ENCODE data around the gene CEP250.

The CEP250 gene

DNA sequence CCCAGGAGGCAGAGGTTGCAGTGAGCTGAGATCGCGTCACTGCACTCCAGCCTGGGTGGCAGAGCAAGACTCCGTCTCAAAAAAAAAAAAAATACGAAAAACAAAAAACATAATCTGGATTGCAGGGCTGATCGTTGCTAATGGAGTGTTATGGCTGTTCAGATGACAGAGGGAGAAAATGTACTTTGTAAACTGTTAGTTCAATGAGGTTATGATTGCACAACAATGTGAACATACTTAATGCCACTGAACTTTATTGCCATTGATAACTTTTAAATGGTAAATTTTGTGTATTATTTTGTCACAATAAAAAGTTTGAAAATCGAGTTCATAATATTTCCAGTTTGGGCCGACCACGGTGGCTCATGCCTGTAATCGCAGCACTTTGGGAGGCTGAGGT, 63.6 kb downstream of the CEP250 start:
- H3K23ac ChIP-seq (ENCODE audit: low read length in 2 of 2): no peak overlapping the region
- 97% methylated on average over 9 of the region's 9 CpGs for WGBS
- no peak overlapping the region for H3K27ac ChIP-seq (ENCODE audit: low read length, poor library complexity, severe bottlenecking)
- H3K9ac ChIP-seq (ENCODE audit: low read length): no peak overlapping the region
- no peak overlapping the region for H2BK120ac ChIP-seq (ENCODE audit: low read depth, low read length)
- H3K4me3 ChIP-seq (ENCODE audit: insufficient read depth in 1 of 2, low read depth in 1 of 2, low read length in 2 of 2): no peak overlapping the region
- H3K9me3 ChIP-seq (ENCODE audit: control insufficient read depth, low read length): no peaks in the 10 kb centered on the region
- H3K18ac ChIP-seq (ENCODE audit: low read depth in 1 of 2, low read length in 2 of 2): no peak overlapping the region
- H3K36me3 ChIP-seq (ENCODE audit: control insufficient read depth in 1 of 2, insufficient read depth in 2 of 2, low read depth in 1 of 2, low read length in 2 of 2): peaks cover 15 to 17% of the 10 kb centered on the region in 2 experiments
- DNase-seq: no peak
- no peak overlapping the region for H3K4ac ChIP-seq (ENCODE audit: low read depth in 1 of 2, low read length in 2 of 2)
- H2BK5ac ChIP-seq (ENCODE audit: low read depth, low read length, poor library complexity, severe bottlenecking): no peak overlapping the region
- H4K8ac ChIP-seq (ENCODE audit: low read length): no peak overlapping the region
- no peak overlapping the region for H4K91ac ChIP-seq (ENCODE audit: low read length)
- no peak overlapping the region for H2AFZ ChIP-seq (ENCODE audit: low read depth, low read length)
- no peak overlapping the region for H3K14ac ChIP-seq (ENCODE audit: low read length in 2 of 2)
- no peak overlapping the region for H2AK5ac ChIP-seq (ENCODE audit: low read length, severe bottlenecking)
- H3K79me1 ChIP-seq (replicated peaks; ENCODE audit: low read length, poor library complexity, severe bottlenecking): peaks cover 4% of the 10 kb centered on the region
- peaks cover 14% of the 10 kb centered on the region for H3K4me1 ChIP-seq (ENCODE audit: control insufficient read depth, insufficient read depth, low read depth, low read length)
- H3K4me2 ChIP-seq (ENCODE audit: low read length, poor library complexity, severe bottlenecking): no peak overlapping the region
- no peaks in the 10 kb centered on the region for H3K27me3 ChIP-seq (ENCODE audit: control insufficient read depth in 1 of 2, insufficient read depth in 1 of 2, low read length in 2 of 2)
- H2BK15ac ChIP-seq (ENCODE audit: low read depth, poor library complexity, severe bottlenecking): no peak overlapping the region
- H2BK12ac ChIP-seq (ENCODE audit: low read length in 2 of 2): no peak overlapping the region

DNA sequence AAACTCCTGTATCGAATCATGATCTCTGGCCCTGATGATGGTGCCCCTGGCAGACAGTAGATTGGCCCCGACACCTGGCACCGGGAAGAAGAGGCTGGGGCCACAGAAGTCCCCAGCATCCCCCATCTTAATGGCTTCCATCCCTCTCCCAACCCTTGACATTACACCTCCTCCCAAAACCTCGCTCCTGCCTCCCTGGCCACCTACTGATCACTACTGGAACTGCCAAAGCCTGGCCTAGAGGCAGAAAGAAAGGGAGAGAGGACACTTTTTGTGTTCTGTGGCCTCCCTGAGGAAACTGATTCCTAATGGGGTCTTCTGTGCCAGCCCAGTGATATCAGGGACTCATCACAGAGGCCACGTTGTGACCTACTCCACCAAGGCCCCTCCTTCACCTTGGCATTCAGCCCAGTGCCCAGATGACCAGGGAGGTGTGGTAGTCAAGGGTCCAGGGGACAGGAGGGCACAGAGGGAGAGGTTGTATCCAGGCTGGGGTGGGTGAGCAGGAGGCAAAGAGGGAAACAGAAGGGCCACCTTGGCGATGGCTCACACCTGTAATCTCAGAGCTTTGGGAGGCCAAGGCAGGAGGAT, 68.0 kb downstream of the CEP250 start:
- no peak overlapping the region for H2BK120ac ChIP-seq (ENCODE audit: low read depth, low read length)
- no peaks in the 10 kb centered on the region for H3K9me3 ChIP-seq (ENCODE audit: control insufficient read depth, low read length)
- H3K9ac ChIP-seq (ENCODE audit: low read length): no peak overlapping the region
- 90% methylated on average over 5 of the region's 6 CpGs for WGBS
- no peak overlapping the region for H3K4ac ChIP-seq (ENCODE audit: low read depth in 1 of 2, low read length in 2 of 2)
- no peak overlapping the region for H2BK12ac ChIP-seq (ENCODE audit: low read length in 2 of 2)
- no peak overlapping the region for H4K91ac ChIP-seq (ENCODE audit: low read length)
- no peak overlapping the region for H3K23ac ChIP-seq (ENCODE audit: low read length in 2 of 2)
- H2AFZ ChIP-seq (ENCODE audit: low read depth, low read length): no peak overlapping the region
- no peak for DNase-seq
- H3K4me2 ChIP-seq (ENCODE audit: low read length, poor library complexity, severe bottlenecking): no peak overlapping the region
- peaks cover 0 to 2% of the 10 kb centered on the region in 2 experiments for H3K27me3 ChIP-seq (ENCODE audit: control insufficient read depth in 1 of 2, insufficient read depth in 1 of 2, low read length in 2 of 2)
- H3K4me3 ChIP-seq (ENCODE audit: insufficient read depth in 1 of 2, low read depth in 1 of 2, low read length in 2 of 2): no peak overlapping the region
- no peak overlapping the region for H3K18ac ChIP-seq (ENCODE audit: low read depth in 1 of 2, low read length in 2 of 2)
- H3K79me1 ChIP-seq (replicated peaks; ENCODE audit: low read length, poor library complexity, severe bottlenecking): no peaks in the 10 kb centered on the region
- no peak overlapping the region for H2BK15ac ChIP-seq (ENCODE audit: low read depth, poor library complexity, severe bottlenecking)
- no peaks in the 10 kb centered on the region for H3K36me3 ChIP-seq (ENCODE audit: control insufficient read depth in 1 of 2, insufficient read depth in 2 of 2, low read depth in 1 of 2, low read length in 2 of 2)
- H3K4me1 ChIP-seq (ENCODE audit: control insufficient read depth, insufficient read depth, low read depth, low read length): peaks cover 1% of the 10 kb centered on the region
- H2BK5ac ChIP-seq (ENCODE audit: low read depth, low read length, poor library complexity, severe bottlenecking): no peak overlapping the region
- H3K14ac ChIP-seq (ENCODE audit: low read length in 2 of 2): no peak overlapping the region
- no peak overlapping the region for H3K27ac ChIP-seq (ENCODE audit: low read length, poor library complexity, severe bottlenecking)
- no peak overlapping the region for H4K8ac ChIP-seq (ENCODE audit: low read length)
- no peak overlapping the region for H2AK5ac ChIP-seq (ENCODE audit: low read length, severe bottlenecking)

DNA sequence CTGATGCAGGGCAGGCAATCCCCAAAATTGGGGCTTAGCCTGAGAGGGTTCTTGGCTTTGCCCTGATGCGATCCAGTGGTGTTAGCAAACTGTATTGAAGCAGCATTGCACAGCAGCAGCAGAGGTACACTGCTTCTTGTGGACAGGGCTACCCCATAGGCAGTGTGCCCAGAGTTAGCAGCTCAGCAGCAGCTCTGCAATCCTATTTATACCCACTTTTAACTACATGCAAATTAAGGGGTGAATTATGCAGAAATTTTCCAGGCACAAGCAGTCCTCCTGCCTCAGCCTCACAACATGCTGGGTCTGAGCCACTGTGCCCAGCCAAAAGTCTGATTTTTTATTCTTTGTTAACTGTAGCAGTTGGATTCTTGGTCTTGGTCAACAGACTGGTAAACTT, 70.2 kb downstream of the CEP250 start:
- H2AFZ ChIP-seq (ENCODE audit: low read depth, low read length): no peak overlapping the region
- H3K14ac ChIP-seq (ENCODE audit: low read length in 2 of 2): no peak overlapping the region
- H3K4me2 ChIP-seq (ENCODE audit: low read length, poor library complexity, severe bottlenecking): no peak overlapping the region
- H3K9ac ChIP-seq (ENCODE audit: low read length): no peak overlapping the region
- no peak overlapping the region for H4K8ac ChIP-seq (ENCODE audit: low read length)
- no peak overlapping the region for H3K27ac ChIP-seq (ENCODE audit: low read length, poor library complexity, severe bottlenecking)
- no peaks in the 10 kb centered on the region for H3K79me1 ChIP-seq (replicated peaks; ENCODE audit: low read length, poor library complexity, severe bottlenecking)
- H3K4me1 ChIP-seq (ENCODE audit: control insufficient read depth, insufficient read depth, low read depth, low read length): peaks cover 1% of the 10 kb centered on the region
- H3K36me3 ChIP-seq (ENCODE audit: control insufficient read depth in 1 of 2, insufficient read depth in 2 of 2, low read depth in 1 of 2, low read length in 2 of 2): no peaks in the 10 kb centered on the region
- H3K23ac ChIP-seq (ENCODE audit: low read length in 2 of 2): no peak overlapping the region
- no peak overlapping the region for H2AK5ac ChIP-seq (ENCODE audit: low read length, severe bottlenecking)
- no peak overlapping the region for H3K4me3 ChIP-seq (ENCODE audit: insufficient read depth in 1 of 2, low read depth in 1 of 2, low read length in 2 of 2)
- H2BK15ac ChIP-seq (ENCODE audit: low read depth, poor library complexity, severe bottlenecking): no peak overlapping the region
- no peak overlapping the region for H2BK120ac ChIP-seq (ENCODE audit: low read depth, low read length)
- H3K18ac ChIP-seq (ENCODE audit: low read depth in 1 of 2, low read length in 2 of 2): no peak overlapping the region
- H3K4ac ChIP-seq (ENCODE audit: low read depth in 1 of 2, low read length in 2 of 2): no peak overlapping the region
- H2BK5ac ChIP-seq (ENCODE audit: low read depth, low read length, poor library complexity, severe bottlenecking): no peak overlapping the region
- no peak overlapping the region for H4K91ac ChIP-seq (ENCODE audit: low read length)
- DNase-seq: no peak
- H2BK12ac ChIP-seq (ENCODE audit: low read length in 2 of 2): no peak overlapping the region
- 100% methylated on average over 1 of the region's 1 CpG for WGBS
- peaks cover 0 to 2% of the 10 kb centered on the region in 2 experiments for H3K27me3 ChIP-seq (ENCODE audit: control insufficient read depth in 1 of 2, insufficient read depth in 1 of 2, low read length in 2 of 2)
- H3K9me3 ChIP-seq (ENCODE audit: control insufficient read depth, low read length): no peaks in the 10 kb centered on the region

DNA sequence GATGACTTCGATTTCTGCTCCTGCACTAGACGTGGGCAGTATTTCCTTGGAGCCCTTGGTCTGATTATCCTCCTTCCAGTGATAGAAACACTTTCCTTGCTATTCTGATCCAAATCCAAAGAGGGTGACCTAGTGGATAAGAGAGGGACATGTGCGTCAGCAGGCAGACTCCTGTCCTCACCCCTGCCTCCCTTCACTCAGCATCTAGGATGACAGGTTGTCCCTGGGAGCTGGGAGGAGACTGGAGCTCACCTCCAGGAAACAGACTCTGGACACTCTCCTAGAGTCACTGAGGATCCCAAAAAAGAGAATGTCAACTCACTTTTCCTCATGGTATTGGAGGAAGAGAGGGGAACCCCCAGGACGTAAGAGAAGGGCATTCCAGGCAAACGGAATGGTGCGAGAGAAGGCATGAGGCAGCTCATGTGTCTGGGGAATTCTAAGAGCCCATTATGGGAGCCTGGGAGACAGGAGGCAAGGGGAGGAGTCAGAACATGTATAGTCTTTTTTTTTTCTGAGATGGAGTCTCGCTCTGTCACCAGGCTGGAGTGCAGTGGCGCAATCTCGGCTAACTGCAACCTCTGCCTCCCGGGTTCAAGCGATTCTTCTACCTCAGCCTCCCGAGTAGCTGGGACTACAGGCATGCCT, 71.8 kb downstream of the CEP250 start:
- Histone ChIP-seq H3K9ac (ENCODE audit: low read length) (no peak overlapping the region), H3K79me1 (replicated peaks; ENCODE audit: low read length, poor library complexity, severe bottlenecking) (no peaks in the 10 kb centered on the region), H3K4me1 (ENCODE audit: control insufficient read depth, insufficient read depth, low read depth, low read length) (peaks cover 1% of the 10 kb centered on the region), H2BK5ac (ENCODE audit: low read depth, low read length, poor library complexity, severe bottlenecking) (no peak overlapping the region), H3K4me3 (ENCODE audit: insufficient read depth in 1 of 2, low read depth in 1 of 2, low read length in 2 of 2) (no peak overlapping the region), H3K14ac (ENCODE audit: low read length in 2 of 2) (no peak overlapping the region), H2BK15ac (ENCODE audit: low read depth, poor library complexity, severe bottlenecking) (no peak overlapping the region), H3K18ac (ENCODE audit: low read depth in 1 of 2, low read length in 2 of 2) (no peak overlapping the region), H2AFZ (ENCODE audit: low read depth, low read length) (no peak overlapping the region), H3K36me3 (ENCODE audit: control insufficient read depth in 1 of 2, insufficient read depth in 2 of 2, low read depth in 1 of 2, low read length in 2 of 2) (no peaks in the 10 kb centered on the region), H3K4ac (ENCODE audit: low read depth in 1 of 2, low read length in 2 of 2) (no peak overlapping the region), H2BK12ac (ENCODE audit: low read length in 2 of 2) (no peak overlapping the region), H3K9me3 (ENCODE audit: control insufficient read depth, low read length) (no peaks in the 10 kb centered on the region), H2BK120ac (ENCODE audit: low read depth, low read length) (no peak overlapping the region), H4K91ac (ENCODE audit: low read length) (no peak overlapping the region), H3K27me3 (ENCODE audit: control insufficient read depth in 1 of 2, insufficient read depth in 1 of 2, low read length in 2 of 2) (peaks cover 0 to 2% of the 10 kb centered on the region in 2 experiments), H4K8ac (ENCODE audit: low read length) (no peak overlapping the region), H3K27ac (ENCODE audit: low read length, poor library complexity, severe bottlenecking) (no peak overlapping the region), H2AK5ac (ENCODE audit: low read length, severe bottlenecking) (no peak overlapping the region), H3K4me2 (ENCODE audit: low read length, poor library complexity, severe bottlenecking) (no peak overlapping the region), H3K23ac (ENCODE audit: low read length in 2 of 2) (no peak overlapping the region)
- no peak for DNase-seq
- WGBS: 91% methylated on average over 12 of the region's 12 CpGs

Data from mesenchymal stem cell (in vitro differentiated cells and primary cell).